Epithelial cell of prostate (primary cell): ENCODE data around the gene CXCL12.

Source experiments
- DNase-seq: peaks from one replicate; pipeline ENCODE4 v3.0.0-alpha.2; 2011; ENCODE audit warnings: low read depth, low spot score
- H3K27ac ChIP-seq: fragments of 450-650 bp; 2 replicates; pipeline ENCODE4 v1.5.1; 2017; ENCODE audit warnings: mild to moderate bottlenecking

The CXCL12 gene

DNA sequence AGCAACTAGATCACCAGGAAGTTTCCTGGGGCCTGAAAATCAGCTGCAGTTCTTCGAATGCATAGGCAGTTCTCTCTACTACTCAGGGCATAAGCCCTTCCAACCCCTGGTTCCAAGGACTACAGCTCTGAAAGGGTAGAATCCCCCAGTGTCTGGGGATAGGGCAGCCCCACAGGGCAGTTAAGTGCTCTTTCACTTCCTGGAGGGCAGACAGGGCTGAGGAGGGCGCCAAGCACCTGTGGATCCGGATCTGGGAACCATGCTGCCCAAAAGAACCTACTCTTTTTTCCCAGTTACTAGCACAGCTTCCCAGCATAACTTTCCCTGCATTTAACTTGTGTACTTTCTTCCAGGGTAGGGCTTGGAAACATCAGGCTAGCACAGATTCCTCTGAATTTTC lies 41.1 kb downstream of the CXCL12 start:
- no peak for DNase-seq
- H3K27ac ChIP-seq = no peak overlapping the region

DNA sequence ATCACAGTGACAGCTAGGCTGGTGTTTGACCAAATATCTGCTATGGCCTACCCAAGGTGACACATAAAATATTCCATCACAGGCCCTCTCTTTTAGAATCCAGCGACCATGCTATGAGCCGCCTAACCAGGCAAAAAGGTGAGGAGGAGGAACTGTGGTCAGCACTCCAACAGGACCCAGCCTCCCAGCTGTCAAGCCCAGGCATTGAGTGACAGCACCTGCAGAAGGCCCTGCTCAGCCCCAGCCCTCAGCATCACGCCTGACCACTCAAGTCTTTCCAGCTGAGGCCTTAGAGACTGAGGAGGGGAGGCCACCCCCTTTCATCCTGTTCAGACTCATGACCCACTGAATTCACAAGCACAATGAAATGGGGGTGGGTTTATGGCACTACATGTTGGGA lies 43.0 kb downstream of the CXCL12 start:
- no peak overlapping the region for H3K27ac ChIP-seq
- no peak for DNase-seq

DNA sequence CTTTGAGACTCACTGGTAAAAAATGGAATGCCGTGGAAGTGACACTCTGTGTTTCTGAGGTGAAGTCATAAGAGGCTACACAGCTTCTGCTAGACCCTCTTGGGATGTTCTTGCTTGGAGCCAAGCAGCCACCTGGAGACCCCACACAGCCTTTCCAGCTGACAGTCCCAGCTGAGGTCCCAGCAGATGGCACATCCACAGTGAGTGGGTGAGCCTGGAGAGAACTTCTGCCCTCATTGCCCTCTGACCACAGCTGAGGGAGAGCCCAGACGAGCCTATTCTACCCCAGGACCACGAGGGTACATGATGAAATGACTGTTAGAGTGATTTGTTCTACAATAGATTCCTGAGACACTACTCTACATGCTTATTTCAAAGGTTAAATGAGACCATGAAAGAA lies 44.3 kb downstream of the CXCL12 start:
- H3K27ac ChIP-seq = no peak overlapping the region
- no peak for DNase-seq

DNA sequence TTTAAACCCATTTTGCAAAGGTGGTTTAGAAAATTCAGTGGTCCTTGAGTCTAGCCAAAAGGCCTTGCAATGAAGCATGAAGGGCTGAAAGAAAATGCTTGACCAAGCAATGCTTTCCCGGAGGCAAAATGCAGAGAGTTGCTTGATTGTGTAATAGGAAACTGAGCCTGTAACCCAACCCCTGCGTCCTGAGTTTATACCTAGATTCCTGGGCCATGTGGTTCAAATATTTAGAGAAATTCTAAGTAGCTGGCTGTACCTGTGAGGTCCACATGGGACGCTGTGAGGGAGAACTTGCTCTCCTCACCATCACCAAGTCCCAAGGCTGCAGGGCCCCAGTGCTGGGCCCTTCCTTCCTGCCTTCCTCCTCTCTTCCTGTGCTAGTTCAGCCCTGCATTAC lies 45.7 kb downstream of the CXCL12 start:
- no peak for DNase-seq
- H3K27ac ChIP-seq = no peak overlapping the region

DNA sequence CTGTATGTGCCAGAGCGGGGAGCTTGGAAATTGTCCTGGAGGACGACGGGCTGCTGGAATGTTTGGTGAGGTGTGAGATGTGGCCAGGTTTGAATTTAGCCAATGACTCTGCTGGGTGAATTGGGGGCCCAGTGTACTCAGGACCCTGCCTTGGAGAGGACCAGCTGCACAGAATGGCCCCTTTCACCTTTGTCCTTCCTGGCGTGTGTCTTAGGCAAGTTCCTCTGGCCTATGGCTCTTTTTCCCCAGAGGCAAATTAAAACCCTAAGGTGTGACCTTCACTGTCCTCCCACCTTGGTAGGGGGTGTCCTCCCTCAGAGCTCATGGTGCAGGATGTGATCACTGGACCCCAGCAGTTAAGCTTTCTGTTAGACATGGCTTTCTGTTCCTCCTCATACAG lies 47.8 kb downstream of the CXCL12 start:
- no peak overlapping the region for H3K27ac ChIP-seq
- DNase-seq = no peak

DNA sequence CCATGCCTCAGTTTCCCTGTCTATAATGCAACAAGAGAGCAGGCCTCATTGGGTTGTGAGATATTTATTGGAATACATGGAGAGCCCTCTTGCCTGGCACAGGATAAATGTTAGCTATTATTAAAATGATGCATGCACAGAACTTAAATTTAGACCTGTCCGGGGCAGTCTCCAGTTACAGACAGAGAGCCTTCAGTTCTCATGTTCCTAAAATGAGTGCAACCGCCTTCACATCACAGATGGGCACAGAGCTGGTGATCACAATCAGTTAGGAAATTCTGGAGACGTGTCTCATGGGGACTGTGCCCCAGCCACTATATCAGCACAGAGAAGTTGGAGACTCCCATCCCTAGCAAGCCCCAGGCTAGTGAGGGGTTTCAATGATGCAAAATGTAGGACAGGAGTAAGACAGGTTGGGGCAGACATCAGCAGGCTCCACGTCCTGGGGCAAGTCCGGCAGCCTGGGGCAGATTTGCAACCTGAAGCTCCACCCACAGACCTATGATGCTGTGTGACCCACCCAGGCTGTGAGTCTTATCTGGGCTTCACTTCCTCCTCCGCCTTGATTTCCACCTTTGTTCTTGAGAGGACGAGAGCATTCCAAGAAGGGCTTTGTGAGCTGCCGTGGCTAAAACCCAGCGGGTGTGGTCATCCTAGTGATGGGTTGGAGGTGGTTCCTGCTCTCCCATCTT lies 49.4 kb downstream of the CXCL12 start:
- no peak overlapping the region for H3K27ac ChIP-seq
- DNase-seq = no peak

DNA sequence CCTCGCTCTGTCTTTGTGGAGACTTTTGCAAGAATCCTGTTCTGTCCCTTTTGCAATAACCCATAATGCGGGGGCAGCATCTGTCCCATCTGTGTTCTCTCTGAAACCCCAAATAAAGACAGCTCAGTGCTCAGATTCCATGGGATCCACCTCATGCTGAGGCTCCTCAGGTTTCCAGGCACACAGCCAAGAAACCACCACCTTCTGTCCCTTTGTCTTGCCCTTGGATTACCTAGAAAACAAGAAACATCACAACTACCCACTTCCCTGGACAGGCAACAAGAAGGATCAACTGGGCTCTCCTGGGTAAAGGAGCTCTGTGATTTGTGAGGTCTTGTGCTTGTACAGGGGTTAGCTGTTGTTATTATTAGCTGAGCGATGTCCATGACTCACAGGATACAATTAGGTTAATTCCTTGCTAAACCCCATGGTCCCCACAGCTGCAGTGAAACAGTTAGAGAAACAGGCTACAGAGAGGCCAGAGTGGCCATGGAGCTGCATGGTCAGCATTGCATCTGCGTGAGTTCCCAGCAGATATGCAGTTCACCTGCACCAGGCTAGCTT lies 50.2 kb downstream of the CXCL12 start:
- no peak overlapping the region for H3K27ac ChIP-seq
- no peak for DNase-seq

DNA sequence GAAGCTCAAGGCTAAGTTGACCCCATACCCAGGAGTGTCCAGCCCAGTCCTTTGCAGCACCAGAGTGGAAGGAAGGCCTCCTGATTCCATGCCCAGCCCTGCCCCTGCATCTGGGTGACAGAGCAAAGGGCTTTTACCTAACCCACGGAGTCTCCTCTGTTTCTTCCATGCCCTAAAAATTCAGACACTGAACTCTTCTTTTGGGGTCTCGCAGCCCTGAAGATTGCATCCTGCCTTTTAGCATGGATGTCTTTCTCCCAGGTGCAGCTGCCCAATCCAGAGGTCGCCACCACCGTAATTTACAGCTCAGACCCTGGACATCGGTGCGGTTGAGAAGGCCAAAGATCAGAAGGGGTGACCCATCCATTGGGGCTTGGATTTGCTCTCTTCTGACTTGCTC lies 50.8 kb downstream of the CXCL12 start:
- DNase-seq = no peak
- no peak overlapping the region for H3K27ac ChIP-seq

DNA sequence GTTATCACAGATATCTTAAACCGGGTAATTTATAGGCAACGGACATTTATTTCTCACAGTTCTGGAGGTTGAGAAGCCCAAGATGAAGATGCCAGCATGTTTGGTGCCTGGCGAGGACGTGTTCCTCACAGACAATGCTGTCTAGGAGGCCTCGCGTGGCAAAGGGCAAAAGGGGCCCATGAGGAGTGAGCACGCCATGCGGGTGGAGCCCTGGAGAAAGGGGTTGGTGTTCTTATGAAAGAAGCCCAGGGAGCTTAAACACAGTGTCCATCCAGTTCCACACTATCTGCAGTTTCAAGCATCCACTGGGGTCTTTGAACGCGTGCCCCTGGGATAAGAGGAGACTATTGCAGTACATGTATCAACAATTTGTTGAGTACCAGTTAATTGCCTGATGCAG lies 51.4 kb downstream of the CXCL12 start:
- DNase-seq = no peak
- no peak overlapping the region for H3K27ac ChIP-seq

DNA sequence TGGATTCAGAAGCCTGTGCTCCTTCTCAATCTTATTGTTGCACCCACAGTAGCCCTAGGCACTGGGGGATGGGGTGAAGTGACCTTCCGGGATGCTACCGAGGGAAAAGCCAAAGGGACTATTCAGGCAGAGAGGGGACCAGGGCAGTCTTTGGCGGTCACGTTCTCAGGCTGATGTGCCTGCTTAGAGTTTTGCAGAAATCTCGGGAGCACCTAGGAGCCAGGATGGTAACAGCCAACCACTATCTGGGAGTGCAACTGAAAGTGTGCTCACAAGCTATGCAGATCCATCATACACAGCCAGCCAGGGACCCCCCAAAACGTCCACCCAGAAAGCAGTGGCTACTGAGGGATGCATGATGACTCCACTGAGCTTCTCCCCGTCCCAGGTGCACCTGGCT lies 52.4 kb downstream of the CXCL12 start:
- DNase-seq = no peak

DNA sequence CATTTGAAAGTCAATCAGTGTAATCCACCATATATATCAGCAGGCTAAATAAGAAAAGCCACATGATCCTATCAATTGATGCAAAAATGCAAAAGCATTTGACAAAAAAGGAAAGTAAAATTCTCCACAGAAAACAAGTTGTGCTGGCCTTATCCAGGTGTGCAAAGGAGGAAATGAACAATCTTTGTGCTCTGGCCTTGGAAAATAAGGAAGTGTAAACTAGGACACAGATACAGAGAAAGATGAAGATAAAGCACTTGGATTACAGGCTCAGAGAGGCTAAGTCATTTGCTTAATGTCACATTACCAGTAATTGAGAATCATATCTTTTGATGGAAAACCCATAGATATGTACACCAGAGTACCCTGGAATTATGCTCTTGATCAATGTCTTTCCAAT lies 54.5 kb downstream of the CXCL12 start:
- H3K27ac ChIP-seq = no peak overlapping the region
- no peak for DNase-seq

More for the DNA sequence above, 52.4 kb downstream of the CXCL12 start:
- no peak overlapping the region for H3K27ac ChIP-seq

DNA sequence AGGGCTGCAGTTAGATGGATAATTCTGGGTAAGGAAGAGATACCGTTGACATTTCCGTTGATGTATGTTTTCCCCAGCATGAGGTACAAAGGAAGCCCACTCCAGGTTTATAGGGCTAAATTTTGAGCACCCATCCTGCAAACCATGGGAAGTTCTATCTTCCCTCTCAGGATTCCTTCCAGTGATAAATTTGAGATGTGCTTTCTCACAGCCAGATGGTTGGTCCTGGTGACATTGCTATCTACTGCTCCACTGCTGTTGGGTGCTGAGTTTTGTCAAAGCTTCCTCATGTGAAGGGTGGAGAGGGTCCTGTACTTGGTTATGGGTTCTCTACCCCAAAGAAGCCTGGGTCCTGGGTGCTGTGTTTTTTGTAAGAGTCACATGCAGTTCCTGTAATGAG lies 57.4 kb downstream of the CXCL12 start:
- no peak for DNase-seq
- no peak overlapping the region for H3K27ac ChIP-seq
